ENCODE data around the gene ARL5C.

ARL5C gene

GRCh38 chr17:39165841-39166349 lies at the start of gene ARL5C:
ARL5C (minus strand) TSS chr17:39166161; CDS start chr17:39165760, 401 bp downstream.
- no peak for DNase-seq

- DNase-seq: no peak
Observed at GRCh38 chr17:39213852-39214251, 47.9 kb upstream of the ARL5C start.

GRCh38 chr17:39212841-39213480 lies 47.0 kb upstream of the ARL5C start:
- DNase-seq: no peak

GRCh38 chr17:39212195-39212810 lies 46.3 kb upstream of the ARL5C start:
- DNase-seq: no peak

GRCh38 chr17:39210093-39210434 lies 44.1 kb upstream of the ARL5C start:
- no peak for DNase-seq

- DNase-seq: no peak
Observed at GRCh38 chr17:39209317-39210092, 43.5 kb upstream of the ARL5C start.

- peak; percentile 25 for DNase-seq
Observed at GRCh38 chr17:39208893-39209292, 42.9 kb upstream of the ARL5C start.

- DNase-seq: no peak
Observed at GRCh38 chr17:39208136-39208535, 42.2 kb upstream of the ARL5C start.

GRCh38 chr17:39205112-39205526 lies 39.2 kb upstream of the ARL5C start:
- DNase-seq: no peak

GRCh38 chr17:39204245-39204644 lies 38.3 kb upstream of the ARL5C start:
- DNase-seq: no peak

GRCh38 chr17:39200957-39201510 lies 35.1 kb upstream of the ARL5C start:
- DNase-seq: peak; percentile 36

- peak; percentile 55 for DNase-seq
Observed at GRCh38 chr17:39200070-39200879, 34.3 kb upstream of the ARL5C start, which contains the start of gene RPL19. RPL19 (plus strand) TSS chr17:39200283; CDS start chr17:39200345, 62 bp downstream.

GRCh38 chr17:39199820-39200069 lies 33.8 kb upstream of the ARL5C start:
- peak; percentile 97 for DNase-seq

GRCh38 chr17:39198186-39198566 lies 32.2 kb upstream of the ARL5C start:
- no peak for DNase-seq

GRCh38 chr17:39197380-39198185 lies 31.6 kb upstream of the ARL5C start, which contains the start of gene CACNB1:
CACNB1 (minus strand) TSS chr17:39197669; CDS start chr17:39197495, 174 bp downstream.
- DNase-seq: peak; percentile 59

- peak; percentile 53 for DNase-seq
Observed at GRCh38 chr17:39196808-39197291, 30.9 kb upstream of the ARL5C start.

GRCh38 chr17:39196241-39196807 lies 30.4 kb upstream of the ARL5C start:
- DNase-seq: no peak

- DNase-seq: no peak
Observed at GRCh38 chr17:39195568-39196160, 29.7 kb upstream of the ARL5C start.

- DNase-seq: no peak
Observed at GRCh38 chr17:39194985-39195524, 29.1 kb upstream of the ARL5C start.
